ENCODE measurements around the gene OR6B1.

DNA sequence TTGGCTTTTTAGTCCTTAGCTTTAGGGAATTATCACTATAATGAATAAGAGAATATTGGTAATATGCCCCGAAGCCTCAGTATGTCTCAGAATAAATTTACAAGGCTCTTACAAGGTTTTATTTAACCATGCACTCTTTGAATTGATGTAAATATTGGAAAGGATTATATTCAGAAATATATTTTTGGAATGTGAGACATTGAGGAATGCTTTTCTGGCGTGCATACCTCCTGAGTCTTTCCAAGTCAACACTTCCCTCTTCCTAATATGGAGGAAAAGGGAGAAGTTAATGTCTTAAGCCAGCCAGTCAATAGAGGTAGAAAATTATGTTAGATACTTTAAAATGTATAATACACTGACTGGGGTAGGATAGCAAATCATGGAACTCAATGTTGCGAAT, 46.7 kb upstream of the OR6B1 start:
- no peak for TF ChIP-seq EZH2 (IDR thresholded peaks at IDR 0.05; ENCODE audit: low read length)
- TF ChIP-seq, protein P1, sequence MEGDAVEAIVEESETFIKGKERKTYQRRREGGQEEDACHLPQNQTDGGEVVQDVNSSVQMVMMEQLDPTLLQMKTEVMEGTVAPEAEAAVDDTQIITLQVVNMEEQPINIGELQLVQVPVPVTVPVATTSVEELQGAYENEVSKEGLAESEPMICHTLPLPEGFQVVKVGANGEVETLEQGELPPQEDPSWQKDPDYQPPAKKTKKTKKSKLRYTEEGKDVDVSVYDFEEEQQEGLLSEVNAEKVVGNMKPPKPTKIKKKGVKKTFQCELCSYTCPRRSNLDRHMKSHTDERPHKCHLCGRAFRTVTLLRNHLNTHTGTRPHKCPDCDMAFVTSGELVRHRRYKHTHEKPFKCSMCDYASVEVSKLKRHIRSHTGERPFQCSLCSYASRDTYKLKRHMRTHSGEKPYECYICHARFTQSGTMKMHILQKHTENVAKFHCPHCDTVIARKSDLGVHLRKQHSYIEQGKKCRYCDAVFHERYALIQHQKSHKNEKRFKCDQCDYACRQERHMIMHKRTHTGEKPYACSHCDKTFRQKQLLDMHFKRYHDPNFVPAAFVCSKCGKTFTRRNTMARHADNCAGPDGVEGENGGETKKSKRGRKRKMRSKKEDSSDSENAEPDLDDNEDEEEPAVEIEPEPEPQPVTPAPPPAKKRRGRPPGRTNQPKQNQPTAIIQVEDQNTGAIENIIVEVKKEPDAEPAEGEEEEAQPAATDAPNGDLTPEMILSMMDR (optimal IDR thresholded peaks at IDR 0.05 in 1 of 3, IDR thresholded peaks at IDR 0.05 in 1 of 3, conservative IDR thresholded peaks at IDR 0.05 in 1 of 3; ENCODE audit: extremely low read depth in 1 of 3, insufficient read depth in 2 of 3, low read length in 3 of 3): no peak

Measured in keratinocyte (primary cell).